ENCODE results near the gene RBKS.

DNA sequence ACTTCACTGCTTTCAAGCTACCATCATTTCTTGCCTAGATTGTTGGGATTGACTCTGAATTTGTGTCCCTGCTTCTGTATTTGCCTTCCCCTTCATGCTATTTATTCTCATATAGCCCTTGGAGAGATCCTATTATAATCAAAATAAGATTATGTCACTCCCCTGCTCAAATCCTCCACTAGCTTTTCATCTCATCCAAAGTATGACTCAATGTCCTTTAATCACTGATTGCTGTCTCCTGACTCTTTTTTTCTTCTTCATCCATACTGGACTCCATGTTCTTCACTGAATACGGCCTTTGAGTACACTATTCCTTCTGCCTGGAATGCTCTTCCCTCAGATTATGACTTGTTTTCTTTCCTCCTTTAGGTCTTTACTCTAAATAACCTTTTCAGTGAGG lies 5.0 kb downstream of the RBKS start:
- TF ChIP-seq, protein P1, sequence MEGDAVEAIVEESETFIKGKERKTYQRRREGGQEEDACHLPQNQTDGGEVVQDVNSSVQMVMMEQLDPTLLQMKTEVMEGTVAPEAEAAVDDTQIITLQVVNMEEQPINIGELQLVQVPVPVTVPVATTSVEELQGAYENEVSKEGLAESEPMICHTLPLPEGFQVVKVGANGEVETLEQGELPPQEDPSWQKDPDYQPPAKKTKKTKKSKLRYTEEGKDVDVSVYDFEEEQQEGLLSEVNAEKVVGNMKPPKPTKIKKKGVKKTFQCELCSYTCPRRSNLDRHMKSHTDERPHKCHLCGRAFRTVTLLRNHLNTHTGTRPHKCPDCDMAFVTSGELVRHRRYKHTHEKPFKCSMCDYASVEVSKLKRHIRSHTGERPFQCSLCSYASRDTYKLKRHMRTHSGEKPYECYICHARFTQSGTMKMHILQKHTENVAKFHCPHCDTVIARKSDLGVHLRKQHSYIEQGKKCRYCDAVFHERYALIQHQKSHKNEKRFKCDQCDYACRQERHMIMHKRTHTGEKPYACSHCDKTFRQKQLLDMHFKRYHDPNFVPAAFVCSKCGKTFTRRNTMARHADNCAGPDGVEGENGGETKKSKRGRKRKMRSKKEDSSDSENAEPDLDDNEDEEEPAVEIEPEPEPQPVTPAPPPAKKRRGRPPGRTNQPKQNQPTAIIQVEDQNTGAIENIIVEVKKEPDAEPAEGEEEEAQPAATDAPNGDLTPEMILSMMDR (conservative IDR thresholded peaks at IDR 0.05 in 1 of 2, IDR thresholded peaks at IDR 0.05 in 1 of 2; ENCODE audit: extremely low read depth in 1 of 2, insufficient read depth in 1 of 2, low read depth in 1 of 2, low read length in 2 of 2): no peak
- TF ChIP-seq EZH2 (IDR thresholded peaks at IDR 0.05; ENCODE audit: borderline replicate concordance, low read length): no peak

All from mammary epithelial cell (primary cell).